Measurements from ENCODE around the gene SEPTIN7.

SEPTIN7 gene

GRCh38 chr7:35784332-35784731 is 16.5 kb upstream of the SEPTIN7 start:
- DNase-seq (ENCODE audit: extremely low spot score, insufficient read length, low read depth) (no peak), FAIRE-seq (no peak)

- DNase-seq (ENCODE audit: extremely low spot score, insufficient read length, low read depth), result no peak
- FAIRE-seq, result no peak
Measured at GRCh38 chr7:35785250-35785649, 15.6 kb upstream of the SEPTIN7 start.

DNA sequence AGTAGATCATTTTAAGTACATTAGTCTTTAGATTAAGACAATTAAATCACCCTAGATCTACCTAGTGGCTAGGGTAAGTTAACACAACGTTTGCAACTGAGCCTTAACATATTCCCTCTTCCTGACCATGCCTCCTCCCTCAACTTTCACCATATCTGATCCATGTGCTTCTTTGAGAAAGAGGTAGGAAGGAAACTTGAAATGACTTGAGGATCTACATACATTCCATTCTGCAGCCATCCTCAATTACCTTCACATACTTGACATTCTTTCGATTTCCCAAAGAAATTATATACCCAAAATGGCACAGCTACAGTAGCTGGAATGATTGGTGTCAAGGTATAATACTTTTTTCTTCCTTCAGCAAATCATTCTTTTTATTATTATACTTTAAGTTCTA is 12.9 kb upstream of the SEPTIN7 start:
- FAIRE-seq (no peak), DNase-seq (ENCODE audit: extremely low spot score, insufficient read length, low read depth) (no peak)

- no peak for FAIRE-seq
- no peak for DNase-seq (ENCODE audit: extremely low spot score, insufficient read length, low read depth)
Measured at GRCh38 chr7:35792472-35792871, 8.4 kb upstream of the SEPTIN7 start.

- FAIRE-seq, result no peak
Measured at GRCh38 chr7:35792873-35793489, 7.9 kb upstream of the SEPTIN7 start.

DNA sequence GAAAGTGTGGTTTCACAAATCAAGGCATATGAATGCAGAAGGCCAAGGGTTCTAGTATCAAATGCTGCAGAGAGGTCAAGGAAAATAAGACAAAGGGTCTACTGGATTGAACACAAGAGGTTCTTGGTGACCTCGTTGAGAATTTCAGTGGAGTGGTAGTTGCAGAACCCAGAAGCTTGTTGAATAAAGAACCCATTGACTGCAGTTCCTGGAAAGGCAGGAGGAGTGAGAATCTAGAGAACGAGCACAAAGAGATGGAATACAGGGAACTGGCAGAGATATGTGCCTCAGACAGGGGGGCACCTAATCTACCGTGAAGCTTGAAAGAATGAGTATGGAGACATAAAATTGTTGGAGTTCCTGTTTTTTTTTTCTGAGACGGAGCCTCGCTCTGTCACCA is 3.5 kb upstream of the SEPTIN7 start:
- FAIRE-seq (no peak), DNase-seq (ENCODE audit: extremely low spot score, insufficient read length, low read depth) (no peak)

More at GRCh38 chr7:35792873-35793489, 7.9 kb upstream of the SEPTIN7 start:
- DNase-seq (ENCODE audit: extremely low spot score, insufficient read length, low read depth), result no peak

DNA sequence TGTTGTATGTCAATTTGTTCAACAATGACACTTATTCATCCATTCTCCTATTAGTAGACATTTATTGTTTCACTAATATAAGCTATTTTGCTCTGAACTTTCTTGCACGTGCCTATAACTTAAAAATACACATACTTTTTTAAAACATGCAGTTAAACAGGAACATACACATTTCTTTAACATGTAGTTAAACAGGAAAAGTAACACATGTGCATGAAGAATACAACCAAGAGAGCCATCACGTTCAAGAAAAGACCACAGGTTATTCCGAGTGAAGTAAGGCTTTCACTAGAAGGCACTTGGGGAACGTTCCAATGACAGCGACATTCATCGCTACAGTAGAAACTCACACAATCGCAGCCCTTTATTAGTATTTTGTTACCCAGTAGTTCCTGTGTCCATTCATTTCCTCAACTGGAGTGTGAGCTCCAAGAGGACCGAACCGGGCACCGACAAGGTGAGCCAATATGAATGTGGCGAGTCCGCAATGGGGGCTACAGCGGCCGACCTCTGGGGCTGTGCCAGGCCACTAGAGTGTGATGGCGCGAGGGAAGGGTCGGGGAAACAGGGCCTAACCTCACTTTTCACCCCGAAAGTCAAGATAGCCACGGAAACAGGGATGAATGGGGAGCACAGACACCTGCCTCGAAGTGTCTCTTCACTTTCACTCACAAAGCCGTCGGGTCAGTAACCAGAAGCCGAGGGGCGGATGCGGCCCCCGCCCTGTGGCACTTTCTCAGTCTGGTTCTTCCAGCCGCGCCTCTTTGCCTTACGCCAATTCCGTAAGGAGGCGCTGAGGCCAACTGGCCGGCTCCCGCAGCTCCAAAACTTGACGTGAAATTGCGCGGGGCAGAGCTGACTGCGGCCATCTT is 775 bp upstream of the SEPTIN7 start:
- DNase-seq (ENCODE audit: extremely low spot score, insufficient read length, low read depth) (peak; percentile 48), FAIRE-seq (no peak)

DNA sequence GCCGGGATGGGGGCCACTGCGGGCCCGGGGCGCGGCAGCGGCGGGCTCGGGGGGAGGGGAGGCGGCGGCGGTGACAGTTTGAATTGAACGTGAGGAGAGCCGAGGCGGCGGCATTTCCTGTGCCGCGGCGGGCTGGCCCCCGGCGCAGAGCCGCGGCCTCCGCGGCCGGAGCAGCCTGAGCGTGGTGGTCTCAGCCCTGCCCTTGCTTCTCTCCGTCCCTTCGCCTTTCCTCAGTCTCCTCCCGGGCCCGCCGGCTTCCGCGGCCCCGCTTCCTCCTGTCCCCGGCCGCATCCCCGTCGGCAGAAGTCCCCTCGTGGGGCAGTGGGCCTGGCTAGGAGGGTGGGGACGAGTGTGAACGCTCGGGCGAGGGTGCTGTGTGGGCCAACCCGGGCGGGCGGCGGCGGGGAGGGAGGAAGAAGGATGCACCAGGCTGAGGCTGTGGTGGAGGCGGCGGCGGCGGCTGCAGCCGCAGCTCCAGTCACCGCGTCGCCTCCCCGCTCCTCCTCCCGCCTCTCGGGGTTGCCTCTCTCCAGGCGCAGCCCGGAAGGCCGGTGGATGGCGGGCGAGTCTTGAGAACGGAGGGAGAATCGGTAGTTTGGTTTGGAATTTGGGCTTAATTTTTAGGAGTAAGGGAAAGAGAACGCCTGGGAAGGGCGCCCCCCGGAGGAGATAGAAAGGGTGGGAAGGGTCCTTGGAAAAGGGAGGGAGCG is 690 bp downstream of the SEPTIN7 start:
- peak; percentile 8 for DNase-seq (ENCODE audit: extremely low spot score, insufficient read length, low read depth)
- FAIRE-seq, result peak; percentile 47

DNA sequence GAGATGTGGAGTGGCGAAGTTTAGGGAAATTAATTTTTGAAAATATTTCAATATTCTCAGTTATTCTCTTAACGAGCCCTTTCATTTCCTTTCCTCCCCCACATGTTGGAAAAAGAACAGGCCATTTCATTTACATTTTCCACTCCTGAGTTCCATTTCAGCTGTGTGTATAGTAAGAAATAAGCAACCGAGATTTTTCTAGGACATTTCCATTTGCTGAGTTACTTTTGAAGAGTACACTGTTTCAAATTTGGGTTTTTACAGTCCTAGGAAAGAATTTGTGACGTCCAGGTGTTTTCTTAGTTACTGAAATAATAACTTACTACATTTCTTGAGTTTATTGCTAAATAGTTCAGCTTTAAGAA is 1.2 kb downstream of the SEPTIN7 start:
- DNase-seq (ENCODE audit: extremely low spot score, insufficient read length, low read depth) (no peak), FAIRE-seq (peak; percentile 50)

DNA sequence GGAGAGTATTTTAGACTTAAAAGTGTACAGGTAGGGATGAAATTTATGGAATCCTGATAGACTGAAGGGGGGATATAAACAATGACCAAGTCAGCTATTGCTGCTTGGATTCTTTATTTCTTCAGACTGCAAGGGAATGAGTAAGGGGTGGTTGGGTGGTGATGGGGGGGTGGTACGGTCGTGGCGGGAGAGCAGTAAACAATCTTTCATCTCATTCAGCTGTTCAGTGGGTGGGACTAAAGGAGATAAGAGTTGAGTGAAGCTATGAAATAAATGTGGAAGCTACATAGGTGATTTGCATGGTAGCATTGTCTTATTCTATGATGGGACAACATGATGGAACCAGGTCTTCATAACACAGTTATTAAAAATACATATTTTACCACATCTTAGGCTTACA is 1.8 kb downstream of the SEPTIN7 start:
- FAIRE-seq (no peak), DNase-seq (ENCODE audit: extremely low spot score, insufficient read length, low read depth) (no peak)

- peak; percentile 12 for FAIRE-seq
- no peak for DNase-seq (ENCODE audit: extremely low spot score, insufficient read length, low read depth)
Measured at GRCh38 chr7:35804231-35804970, 3.5 kb downstream of the SEPTIN7 start.

GRCh38 chr7:35805876-35806275 is 5.0 kb downstream of the SEPTIN7 start:
- DNase-seq (ENCODE audit: extremely low spot score, insufficient read length, low read depth) (no peak), FAIRE-seq (no peak)

GRCh38 chr7:35816514-35816913 is 15.7 kb downstream of the SEPTIN7 start:
- DNase-seq (ENCODE audit: extremely low spot score, insufficient read length, low read depth), result no peak
- no peak for FAIRE-seq

DNA sequence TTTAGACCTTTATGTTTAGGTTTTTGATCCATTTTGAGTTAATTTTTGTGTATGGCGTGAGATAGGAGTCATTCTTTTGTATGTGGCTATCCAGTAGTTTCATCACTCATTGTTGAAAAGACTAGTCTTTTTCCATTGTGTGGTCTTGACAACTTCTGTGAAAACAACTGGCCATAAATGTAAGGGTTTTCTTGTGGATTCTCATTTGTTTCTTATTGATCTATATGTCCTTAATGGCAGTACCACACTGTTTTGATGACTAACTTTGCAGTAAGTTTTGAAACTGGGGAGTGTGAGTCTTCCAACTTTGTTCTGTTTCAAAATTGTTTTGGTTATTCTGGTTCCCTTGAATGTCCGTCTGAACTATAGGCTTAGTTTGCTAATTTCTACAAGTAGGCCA is 16.3 kb downstream of the SEPTIN7 start:
- DNase-seq (ENCODE audit: extremely low spot score, insufficient read length, low read depth) (no peak), FAIRE-seq (no peak)

DNA sequence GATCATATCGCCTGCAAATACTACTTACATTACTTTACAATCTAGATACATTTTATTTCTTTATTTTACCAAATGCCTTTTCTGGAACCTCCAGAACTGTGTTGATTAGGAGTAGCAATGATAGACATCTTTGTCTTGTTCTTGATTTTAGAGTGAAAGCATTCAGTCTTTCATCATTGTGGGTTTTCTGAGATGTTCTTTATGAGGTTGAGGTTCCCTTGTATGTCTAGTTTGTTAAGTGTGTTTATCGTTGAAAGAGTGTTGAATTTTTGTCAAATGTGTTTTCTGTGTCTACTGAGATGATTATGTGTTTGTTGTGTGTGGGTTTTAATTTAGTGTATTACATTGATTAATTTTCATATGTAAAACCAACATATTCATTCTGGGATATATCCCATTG is 17.1 kb downstream of the SEPTIN7 start:
- FAIRE-seq (no peak), DNase-seq (ENCODE audit: extremely low spot score, insufficient read length, low read depth) (no peak)

- peak; percentile 57 for FAIRE-seq
- no peak for DNase-seq (ENCODE audit: extremely low spot score, insufficient read length, low read depth)
Measured at GRCh38 chr7:35818513-35818912, 17.7 kb downstream of the SEPTIN7 start.

DNA sequence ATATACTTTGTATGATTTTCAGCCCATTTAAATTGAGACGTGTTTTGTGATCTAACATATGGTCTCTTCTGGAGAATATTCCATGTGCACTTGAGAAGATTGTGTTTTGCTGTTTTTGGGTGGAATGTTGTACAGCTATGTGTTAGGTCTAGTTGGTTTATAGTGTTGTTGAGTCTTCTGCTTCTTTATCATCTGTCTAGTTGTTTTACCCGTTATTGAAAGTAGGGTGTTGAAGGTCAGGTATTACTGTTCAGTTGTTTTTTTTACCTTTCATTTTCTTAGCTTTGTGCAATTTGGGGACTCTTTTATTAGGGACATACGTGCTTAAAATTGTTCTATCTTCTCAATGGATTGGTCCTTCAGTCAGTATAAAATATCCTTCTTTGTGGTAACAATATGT is 18.5 kb downstream of the SEPTIN7 start:
- FAIRE-seq (peak; percentile 64), DNase-seq (ENCODE audit: extremely low spot score, insufficient read length, low read depth) (no peak)

- no peak for FAIRE-seq
- no peak for DNase-seq (ENCODE audit: extremely low spot score, insufficient read length, low read depth)
Measured at GRCh38 chr7:35819954-35820703, 19.3 kb downstream of the SEPTIN7 start.

GRCh38 chr7:35820858-35821257 is 20.0 kb downstream of the SEPTIN7 start:
- DNase-seq (ENCODE audit: extremely low spot score, insufficient read length, low read depth) (no peak), FAIRE-seq (no peak)

- peak; percentile 44 for FAIRE-seq
- DNase-seq (ENCODE audit: extremely low spot score, insufficient read length, low read depth), result no peak
Measured at GRCh38 chr7:35823440-35823839, 22.6 kb downstream of the SEPTIN7 start.

Measured in GM18507 (cell line).